22Rv1 (cell line): ENCODE data around the gene ZSCAN29.

Experiments used
- CTCF ChIP-seq: fragments of 450-650 bp; IDR thresholded peaks from 2 replicates; pipeline ENCODE4 v1.5.1; 2017; ENCODE audit warnings: mild to moderate bottlenecking
- ZFX ChIP-seq: fragments of 450-650 bp; IDR thresholded peaks from 2 replicates; pipeline ENCODE4 v1.6.1; 2017; ENCODE audit warnings: antibody characterized with exemption, borderline replicate concordance

DNA sequence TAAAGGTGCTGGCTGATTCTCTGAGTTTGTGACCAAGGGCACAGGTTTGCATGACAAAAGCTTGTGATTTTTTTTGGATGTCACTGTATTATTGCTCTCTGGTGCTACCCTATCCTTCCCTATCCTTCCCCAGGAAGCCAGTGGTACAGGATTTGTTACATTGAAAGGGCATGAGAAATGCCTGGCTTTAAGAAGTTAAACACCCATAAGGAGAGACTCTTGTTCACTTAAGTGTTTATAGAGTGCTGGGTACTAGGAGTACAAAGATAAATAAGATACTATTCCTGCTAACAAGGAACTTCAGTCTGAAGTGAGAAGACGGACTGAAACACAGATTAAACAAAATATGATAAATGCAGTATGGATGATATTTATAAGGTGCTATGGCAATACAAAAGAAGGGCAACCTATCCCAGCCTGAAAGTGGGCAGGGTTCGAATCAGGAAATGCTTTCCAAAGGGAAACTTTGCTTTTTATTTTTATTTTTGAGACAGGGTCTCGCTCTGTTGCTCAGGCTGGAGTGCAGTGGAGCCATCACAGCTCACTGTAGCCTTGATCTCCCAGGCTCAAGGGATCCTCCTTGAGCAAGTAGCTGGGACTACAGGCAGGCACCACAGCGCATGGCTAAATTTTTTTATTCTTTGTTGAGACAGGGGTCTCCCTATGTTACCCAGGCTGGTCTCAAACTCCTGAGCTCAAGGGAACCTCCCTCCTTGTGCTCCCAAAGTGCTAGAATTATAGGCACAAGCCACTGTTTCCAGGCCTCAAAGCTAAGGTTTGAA lies 51.7 kb downstream of the ZSCAN29 start:
- TF ChIP-seq CTCF (no peak; the same call in 1 of the 2 replicates), ZFX (no peak)
